HL-60/S4 (cell line): ENCODE measurements around the gene GSTK1.

Experiments used
- in situ Hi-C: fragments of 300-500 bp; cut with MboI; formaldehyde crosslinking; loops from 2 replicates; pipeline ENCODE4 v1.14.3; 2022; ENCODE audit warnings: low sequenced_read_pairs

The GSTK1 gene

DNA sequence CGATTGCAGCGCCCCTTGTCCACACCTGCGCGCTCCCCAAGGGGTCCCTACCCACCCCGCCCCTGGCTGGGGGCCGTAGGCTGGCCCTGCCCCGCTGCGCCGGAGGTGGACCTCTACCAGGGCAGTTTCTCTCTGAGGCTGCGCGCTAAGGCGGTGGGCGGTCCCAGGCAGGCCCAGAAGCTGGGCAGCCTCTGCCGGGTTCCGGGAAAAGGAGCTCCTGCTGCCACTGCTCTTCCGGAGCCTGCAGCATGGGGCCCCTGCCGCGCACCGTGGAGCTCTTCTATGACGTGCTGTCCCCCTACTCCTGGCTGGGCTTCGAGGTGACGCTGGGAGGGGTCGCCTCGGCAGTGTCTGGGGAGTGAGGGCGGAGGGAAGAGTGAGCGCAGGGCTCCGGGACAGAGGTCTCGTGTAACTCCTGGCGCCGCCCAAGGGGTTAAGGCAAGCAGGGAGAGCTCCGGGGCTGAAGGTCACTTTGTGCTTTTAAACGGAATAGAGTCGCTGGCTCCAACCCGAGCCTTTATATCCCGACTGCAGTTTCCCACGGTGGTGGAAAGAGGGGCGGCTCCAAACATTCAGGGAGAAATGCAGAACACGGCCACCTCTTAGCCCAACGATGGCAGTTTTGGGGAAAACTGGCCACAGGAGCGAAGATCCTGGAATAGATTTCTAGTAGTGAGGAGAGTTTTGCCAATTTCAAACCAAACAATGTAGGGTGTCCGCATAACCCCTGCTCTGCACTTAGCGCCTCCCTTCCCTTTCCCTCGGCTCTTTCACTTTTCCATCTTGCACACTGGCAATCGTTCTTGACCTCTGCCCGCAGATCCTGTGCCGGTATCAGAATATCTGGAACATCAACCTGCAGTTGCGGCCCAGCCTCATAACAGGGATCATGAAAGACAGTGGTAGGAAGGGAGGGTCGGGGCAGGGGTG lies at the start of gene GSTK1:
GSTK1 (plus strand) TSS at position 176 of the 930 bp plus-strand sequence; CDS start at position 249, 73 bp downstream.
- in situ Hi-C loops = no loop called here

GRCh38 chr7:143213478-143213877 lies 49.8 kb upstream of the GSTK1 start:
- in situ Hi-C loops = loop anchor here (5.0 to 10.0 kb wide), 2 partner anchors 201 to 339 kb away; no protein-coding TSS in a partner anchor

- in situ Hi-C loops = loop anchor here (5.0 to 10.0 kb wide), 2 partner anchors 203 to 340 kb away; no protein-coding TSS in a partner anchor
These were observed 48.2 kb upstream of the GSTK1 start for GRCh38 chr7:143214789-143215679.

- in situ Hi-C loops = loop anchor here (10.0 kb wide), 1 partner anchor 341 kb away; no protein-coding TSS in a partner anchor
These were observed 47.1 kb upstream of the GSTK1 start for GRCh38 chr7:143216151-143216550.

DNA sequence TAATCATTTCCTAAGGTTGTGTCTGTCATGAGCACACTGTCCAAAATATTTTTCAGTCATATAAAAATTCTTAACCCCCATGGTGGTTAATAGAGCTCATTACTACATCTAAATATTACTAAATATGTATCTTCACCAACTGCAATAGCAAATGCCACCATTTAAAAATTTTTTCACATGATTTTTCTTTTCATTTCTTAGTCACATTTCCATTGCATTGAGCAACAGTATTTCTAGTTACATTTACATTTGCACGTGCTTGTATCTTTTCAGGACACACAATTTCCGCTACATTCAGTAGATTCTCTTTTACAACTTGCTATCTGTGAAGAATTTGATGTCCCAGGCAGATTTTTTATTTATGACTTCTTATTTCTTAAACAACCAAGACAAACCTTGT lies 46.6 kb upstream of the GSTK1 start:
- in situ Hi-C loops = loop anchor here (10.0 kb wide), 1 partner anchor 342 kb away; no protein-coding TSS in a partner anchor

GRCh38 chr7:143217806-143218205 lies 45.4 kb upstream of the GSTK1 start:
- in situ Hi-C loops = loop anchor here (10.0 kb wide), 1 partner anchor 343 kb away; no protein-coding TSS in a partner anchor

DNA sequence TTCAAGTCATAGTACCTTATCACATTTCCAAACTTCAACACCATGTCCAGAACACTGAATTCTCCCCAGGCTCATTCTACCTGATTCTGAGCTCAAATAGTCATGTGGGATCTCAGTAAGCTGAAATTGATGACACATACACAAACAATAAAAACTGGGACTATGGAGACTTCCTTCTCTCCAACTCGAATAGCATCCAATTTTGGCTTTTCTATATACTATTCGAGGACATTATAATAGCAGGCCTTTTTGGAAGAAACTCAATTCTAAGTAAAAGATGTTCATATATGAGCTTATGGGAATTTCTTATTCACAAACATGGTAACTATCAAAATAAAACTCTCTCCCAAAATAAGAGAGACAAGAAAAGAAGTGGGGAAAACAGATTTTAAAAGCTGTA lies 42.0 kb upstream of the GSTK1 start:
- in situ Hi-C loops = no loop called here

DNA sequence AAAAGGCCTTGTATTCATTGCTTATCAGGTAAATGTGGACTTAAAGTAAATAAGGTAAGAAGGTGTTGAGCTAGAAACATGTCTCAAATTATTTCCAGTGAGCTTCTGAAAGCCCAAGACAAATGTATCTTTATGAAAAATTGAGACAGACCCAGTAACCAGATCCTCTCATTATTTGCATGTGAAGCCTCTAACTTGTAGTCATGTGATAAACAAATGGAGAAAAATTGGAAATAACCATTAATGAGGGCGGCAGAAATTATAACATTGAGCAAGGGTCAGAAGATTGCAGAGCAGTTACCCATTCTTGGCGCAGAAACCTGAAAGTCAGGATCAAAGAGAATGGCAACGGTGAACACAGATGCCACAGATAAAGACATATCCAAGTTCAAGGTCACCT lies 41.5 kb upstream of the GSTK1 start, which contains the start of gene TAS2R40:
TAS2R40 (plus strand) TSS at position 301 of the 400 bp plus-strand sequence; CDS start at position 343, 42 bp downstream.
- in situ Hi-C loops = no loop called here

DNA sequence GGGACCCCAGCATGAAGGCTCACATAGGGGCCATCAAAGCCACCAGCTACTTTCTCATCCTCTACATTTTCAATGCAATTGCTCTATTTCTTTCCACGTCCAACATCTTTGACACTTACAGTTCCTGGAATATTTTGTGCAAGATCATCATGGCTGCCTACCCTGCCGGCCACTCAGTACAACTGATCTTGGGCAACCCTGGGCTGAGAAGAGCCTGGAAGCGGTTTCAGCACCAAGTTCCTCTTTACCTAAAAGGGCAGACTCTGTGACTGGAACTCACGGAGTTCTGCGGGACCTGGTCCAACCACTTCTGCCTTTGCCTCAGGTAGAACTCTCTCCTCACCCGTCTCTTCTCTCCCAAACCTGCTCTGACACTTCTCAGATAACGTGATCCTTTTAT lies 40.5 kb upstream of the GSTK1 start:
- in situ Hi-C loops = no loop called here

DNA sequence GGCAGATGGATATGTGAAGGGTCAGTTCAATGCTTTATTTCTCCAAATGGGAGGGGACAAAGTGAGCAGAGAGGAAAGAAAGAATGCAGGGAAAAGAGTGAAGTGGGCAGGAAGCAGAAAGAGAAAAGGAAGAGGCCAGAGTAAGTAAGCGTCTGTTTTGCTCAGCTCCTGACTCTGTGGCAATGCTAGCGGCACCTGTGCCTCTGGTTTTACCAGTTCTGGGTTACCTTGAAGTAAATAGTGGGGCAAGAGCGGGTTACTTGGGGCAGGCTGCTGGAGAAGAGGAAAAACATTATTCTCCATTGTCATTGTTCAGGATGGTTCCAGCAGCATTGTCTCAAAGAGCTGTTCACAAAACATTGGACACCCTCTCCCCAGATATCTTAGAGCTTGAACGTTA lies 39.5 kb upstream of the GSTK1 start:
- in situ Hi-C loops = no loop called here

GRCh38 chr7:143225047-143225446 lies 38.2 kb upstream of the GSTK1 start:
- in situ Hi-C loops = no loop called here

DNA sequence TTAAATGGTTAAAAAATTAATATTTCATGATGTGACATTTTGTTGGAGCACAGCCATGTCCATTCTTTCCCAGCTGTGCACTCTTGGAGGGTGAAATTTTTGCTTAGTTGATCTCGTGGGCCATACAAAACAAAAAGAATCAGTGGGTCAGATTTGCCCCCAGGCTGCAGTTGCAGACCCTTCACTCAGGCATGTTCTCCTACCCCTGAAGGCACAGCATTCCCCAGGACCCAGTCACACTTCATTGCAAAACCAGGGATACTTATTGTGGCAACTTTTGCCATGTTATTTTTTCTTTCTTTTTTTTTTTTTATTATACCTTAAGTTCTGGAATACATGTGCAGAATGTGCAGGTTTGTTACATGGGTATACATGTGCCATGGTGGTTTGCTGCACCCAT lies 35.4 kb upstream of the GSTK1 start:
- in situ Hi-C loops = no loop called here

DNA sequence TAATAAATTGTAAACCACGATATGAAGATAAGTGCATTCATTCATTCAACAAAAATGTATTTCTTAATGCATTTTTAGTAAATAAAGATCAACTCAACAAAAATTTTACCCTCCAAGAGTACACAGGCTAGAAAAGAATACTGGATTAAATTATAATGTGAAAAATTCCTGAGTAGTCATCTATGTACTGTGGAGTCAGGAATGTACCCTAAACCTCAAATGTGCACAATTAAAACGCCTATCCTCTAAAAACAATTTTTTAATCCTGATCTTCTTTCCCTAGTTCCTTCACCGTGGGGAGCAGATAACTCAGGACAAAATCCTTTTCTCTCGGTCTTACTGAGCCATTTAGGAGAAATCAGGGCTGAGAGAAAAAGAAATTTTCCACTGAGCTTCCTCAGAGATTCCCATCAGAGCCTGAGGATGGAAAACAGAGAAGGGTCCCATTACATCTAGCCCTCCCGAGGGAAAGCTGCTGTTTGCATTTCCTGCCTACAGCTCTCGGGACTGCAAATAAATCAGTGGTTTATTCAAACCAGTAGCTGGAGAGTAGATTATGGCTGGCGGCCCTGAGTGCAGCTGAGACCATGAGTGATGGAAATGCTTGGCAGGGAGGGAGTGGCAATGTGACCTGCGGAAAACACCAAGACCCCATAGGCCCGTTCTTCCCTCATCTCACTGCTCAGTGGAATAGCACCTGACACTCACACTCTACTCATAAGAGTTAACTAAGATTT lies 34.0 kb upstream of the GSTK1 start:
- in situ Hi-C loops = no loop called here

- in situ Hi-C loops = no loop called here
These were observed 32.4 kb upstream of the GSTK1 start for GRCh38 chr7:143230602-143231457.

- in situ Hi-C loops = no loop called here
These were observed 29.3 kb upstream of the GSTK1 start for GRCh38 chr7:143233816-143234532.

- in situ Hi-C loops = no loop called here
These were observed 28.7 kb upstream of the GSTK1 start for GRCh38 chr7:143234533-143234875.

GRCh38 chr7:143235561-143235960 lies 27.7 kb upstream of the GSTK1 start:
- in situ Hi-C loops = no loop called here

GRCh38 chr7:143236408-143236990 lies 26.7 kb upstream of the GSTK1 start:
- in situ Hi-C loops = no loop called here

DNA sequence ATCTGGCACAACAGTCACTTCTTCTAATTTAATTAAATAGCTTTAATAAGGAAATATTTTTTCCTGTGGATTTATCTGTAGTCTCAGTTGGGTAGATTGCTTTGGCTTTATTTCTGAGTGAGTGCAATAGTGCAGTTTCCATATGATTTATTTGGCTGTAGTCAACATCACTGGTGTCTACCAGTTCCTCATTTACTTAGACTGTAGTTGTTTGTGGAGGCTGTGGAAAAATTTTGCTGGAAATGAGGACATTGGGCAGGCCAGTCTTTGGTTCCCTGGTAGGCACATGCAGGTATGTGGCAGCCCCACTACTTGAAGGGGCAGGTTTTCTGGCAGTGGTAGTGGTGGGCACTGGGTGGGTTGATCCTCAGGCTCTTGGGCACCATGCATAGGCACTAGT lies 25.9 kb upstream of the GSTK1 start:
- in situ Hi-C loops = no loop called here
